ENCODE measurements around the gene SORCS3. TPM values are rescaled to one million over a fixed set of nuclear protein-coding genes. Genes with fewer than 3 reads are reported as not detected.

The SORCS3 gene
- total RNA-seq, 1 experiment from 2014 or later: 0.04 TPM

GRCh38 chr10:105268961-105269360 is 627.9 kb downstream of the SORCS3 start:
- H3K79me1 ChIP-seq (ENCODE audit: insufficient read depth, low read depth, low read length, poor library complexity, severe bottlenecking): no peaks in the 10 kb centered on the region
- H3K23me2 ChIP-seq (ENCODE audit: insufficient read length, low read depth, low read length, poor library complexity, severe bottlenecking): no peaks in the 10 kb centered on the region
- peaks cover 0 to 3% of the 10 kb centered on the region in 2 experiments; a peak in 2 of 4 replicates for H3K4me1 Mint-ChIP-seq
- no peak overlapping the region for H3K9ac ChIP-seq (ENCODE audit: extremely low read depth, insufficient read length, low read length)
- no peak overlapping the region for H3K14ac ChIP-seq (ENCODE audit: insufficient read depth, low read length)
- no peak overlapping the region for H2AK5ac ChIP-seq (ENCODE audit: insufficient read length, low read length)
- H4K5ac ChIP-seq (ENCODE audit: insufficient read length, low read depth, low read length): no peak overlapping the region
- DNase-seq: no peak
- no peak overlapping the region for H2AFZ ChIP-seq (ENCODE audit: low read length)
- H2BK120ac ChIP-seq (ENCODE audit: low read depth, low read length, poor library complexity, severe bottlenecking): no peak overlapping the region
- no peak overlapping the region for H3K56ac ChIP-seq (ENCODE audit: insufficient read length, low read depth, low read length)
- no peak overlapping the region for H2BK20ac ChIP-seq (ENCODE audit: low read depth, low read length, poor library complexity, severe bottlenecking)
- H3K27ac Mint-ChIP-seq: no peak overlapping the region
- no peaks in the 10 kb centered on the region for H3K79me2 ChIP-seq (ENCODE audit: insufficient read depth, low read length)
- H3K27me3 Mint-ChIP-seq (ENCODE audit: low read depth): no peaks in the 10 kb centered on the region; the same call in 1 of the 2 replicates
- H3K18ac ChIP-seq (ENCODE audit: insufficient read length, low read depth, low read length): no peak overlapping the region
- no peaks in the 10 kb centered on the region for H3K9me3 Mint-ChIP-seq
- H3K9me3 ChIP-seq (ENCODE audit: control insufficient read depth, low read depth, low read length): no peaks in the 10 kb centered on the region
- no peak overlapping the region for H3T11ph ChIP-seq (ENCODE audit: low read length)
- H3K23ac ChIP-seq (ENCODE audit: insufficient read length, low read depth, low read length): no peak overlapping the region
- H3K4me3 Mint-ChIP-seq: no peak overlapping the region
- TF ChIP-seq, protein P1, sequence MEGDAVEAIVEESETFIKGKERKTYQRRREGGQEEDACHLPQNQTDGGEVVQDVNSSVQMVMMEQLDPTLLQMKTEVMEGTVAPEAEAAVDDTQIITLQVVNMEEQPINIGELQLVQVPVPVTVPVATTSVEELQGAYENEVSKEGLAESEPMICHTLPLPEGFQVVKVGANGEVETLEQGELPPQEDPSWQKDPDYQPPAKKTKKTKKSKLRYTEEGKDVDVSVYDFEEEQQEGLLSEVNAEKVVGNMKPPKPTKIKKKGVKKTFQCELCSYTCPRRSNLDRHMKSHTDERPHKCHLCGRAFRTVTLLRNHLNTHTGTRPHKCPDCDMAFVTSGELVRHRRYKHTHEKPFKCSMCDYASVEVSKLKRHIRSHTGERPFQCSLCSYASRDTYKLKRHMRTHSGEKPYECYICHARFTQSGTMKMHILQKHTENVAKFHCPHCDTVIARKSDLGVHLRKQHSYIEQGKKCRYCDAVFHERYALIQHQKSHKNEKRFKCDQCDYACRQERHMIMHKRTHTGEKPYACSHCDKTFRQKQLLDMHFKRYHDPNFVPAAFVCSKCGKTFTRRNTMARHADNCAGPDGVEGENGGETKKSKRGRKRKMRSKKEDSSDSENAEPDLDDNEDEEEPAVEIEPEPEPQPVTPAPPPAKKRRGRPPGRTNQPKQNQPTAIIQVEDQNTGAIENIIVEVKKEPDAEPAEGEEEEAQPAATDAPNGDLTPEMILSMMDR (conservative IDR thresholded peaks at IDR 0.05): no peak
- no peak overlapping the region for H4K8ac ChIP-seq (replicated peaks; ENCODE audit: insufficient read length, low read depth, low read length)
- no peak overlapping the region for H2BK12ac ChIP-seq (ENCODE audit: insufficient read length, low read depth, low read length)
- H3K4me2 ChIP-seq (ENCODE audit: insufficient read depth, insufficient read length, low read length): no peak overlapping the region
- H3K4me1 ChIP-seq (ENCODE audit: insufficient read depth, low read length): no peaks in the 10 kb centered on the region
- H3K27me3 ChIP-seq (ENCODE audit: insufficient read depth, low read length): no peaks in the 10 kb centered on the region
- WGBS (ENCODE audit: extremely low coverage, insufficient read length, low lambda C conversion rate): no CpG with 5 or more reads among the region's 1 CpG
- no peak overlapping the region for H4K91ac ChIP-seq (ENCODE audit: insufficient read length, low read depth, low read length)
- no peak overlapping the region for H3K27ac ChIP-seq (ENCODE audit: insufficient read length, low read depth, low read length)
- H2BK15ac ChIP-seq (ENCODE audit: low read depth, low read length): no peak overlapping the region
- H2BK5ac ChIP-seq (ENCODE audit: insufficient read length, low read length): no peak overlapping the region
- no peak overlapping the region for H3K4ac ChIP-seq (ENCODE audit: low read depth, low read length)
- no peaks in the 10 kb centered on the region for H4K20me1 ChIP-seq (ENCODE audit: control insufficient read depth, insufficient read depth, insufficient read length)
- no peaks in the 10 kb centered on the region for H3K36me3 Mint-ChIP-seq (ENCODE audit: insufficient read depth in 1 of 3, low read depth in 3 of 3)

Measured in H9 (cell line).